RCC 7860 (cell line): Measurements from ENCODE around the gene BTAF1.
"Not testable (repeated sequence)": the region's sequence is repeated elsewhere in the genome, so short reads cannot be mapped to it uniquely, and the experiment has no call there.

ENCODE experiments used
- DNase-seq: peaks from one replicate; pipeline ENCODE4 v3.0.0-alpha.2; 2015; ENCODE audit warnings: low spot score
- FAIRE-seq: peaks from 2 replicates; lab custom pipeline; 2012; peaks lifted over from hg19 to GRCh38; lab: Jason Lieb, UNC

BTAF1 gene

DNA sequence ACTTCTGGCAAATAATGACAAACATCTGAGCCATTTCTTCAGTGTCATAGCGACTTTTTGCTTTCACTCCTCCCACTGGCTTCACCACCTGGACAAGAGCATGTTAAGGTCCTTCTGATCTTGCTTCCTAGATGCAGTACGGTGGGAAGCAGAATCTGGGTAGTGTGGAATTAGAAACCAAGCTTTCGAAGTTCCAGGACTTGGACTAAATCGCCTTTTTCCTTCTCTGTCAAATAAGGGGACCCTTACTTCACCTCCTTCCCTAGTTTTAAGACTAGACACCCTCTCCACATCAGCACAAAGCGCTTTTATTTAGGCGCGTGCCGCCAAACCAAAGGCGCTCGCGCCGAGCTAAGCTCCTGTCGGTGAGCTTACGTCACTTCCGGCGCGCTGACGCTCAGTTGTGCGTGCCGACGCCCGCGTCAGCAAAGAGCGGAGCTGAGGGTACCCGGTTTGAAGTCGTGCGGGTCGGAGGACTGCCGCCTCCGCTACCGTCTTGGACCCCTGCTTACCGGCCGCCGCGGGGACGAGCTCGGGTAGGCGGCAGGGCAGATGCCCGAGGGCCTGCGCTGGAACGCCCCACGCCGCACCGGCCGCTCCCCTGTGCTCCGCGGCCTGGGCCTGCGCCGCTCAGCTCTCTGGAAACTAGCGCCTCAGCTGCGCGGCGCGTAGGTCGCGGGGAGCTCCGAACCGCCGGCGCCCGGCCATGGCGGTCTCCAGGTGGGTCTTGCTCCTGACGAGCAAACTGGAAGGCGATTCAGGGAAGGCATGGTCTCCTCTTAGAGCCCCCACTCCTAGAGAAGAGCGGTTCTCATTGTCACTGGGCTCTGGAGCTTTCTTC, at the start of gene BTAF1:
TSS of gene BTAF1 (plus strand) at position 400 of the 841 bp plus-strand sequence. CDS start at position 707, 307 bp downstream.
- peak; percentile 16 for FAIRE-seq
- peak; percentile 73 for DNase-seq

DNA sequence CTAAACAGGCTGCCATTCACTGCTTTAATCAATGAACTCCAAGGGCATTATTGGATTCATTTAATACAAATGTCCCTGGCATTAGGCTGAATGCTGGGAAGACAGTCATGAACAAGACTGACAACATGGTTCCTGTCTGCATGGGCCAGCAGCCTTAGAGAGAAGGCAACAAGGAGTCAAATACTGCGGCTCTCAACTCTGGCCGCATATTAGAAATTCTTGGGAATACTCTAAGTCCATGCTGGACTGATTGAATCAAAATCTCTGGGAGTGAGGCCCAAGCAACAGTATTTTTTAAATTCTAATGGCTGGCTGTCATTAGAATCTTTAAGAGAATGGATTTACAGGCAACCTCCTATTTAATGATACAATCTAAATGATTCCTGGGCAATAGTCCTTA, 48.4 kb upstream of the BTAF1 start:
- DNase-seq (no peak), FAIRE-seq (no peak)

DNA sequence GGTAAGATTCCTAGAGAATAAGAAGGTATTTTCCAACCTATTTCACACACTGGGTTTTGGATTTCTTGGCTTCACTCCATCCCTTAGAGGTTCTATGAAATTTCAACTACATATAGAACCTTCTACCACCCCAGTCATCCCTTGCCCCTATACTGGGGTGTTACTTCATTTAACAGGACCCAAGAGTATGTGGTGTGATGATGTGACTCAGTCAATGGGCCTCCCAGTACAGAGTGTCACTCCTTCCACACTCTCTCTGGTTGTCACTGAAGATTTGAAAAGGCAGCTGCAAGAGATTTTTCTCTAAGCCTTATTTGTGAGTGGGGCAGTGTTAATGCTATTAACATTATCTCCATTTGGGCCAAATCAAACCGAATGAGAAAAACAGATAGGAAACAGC, 47.8 kb upstream of the BTAF1 start:
- no peak for FAIRE-seq

DNA sequence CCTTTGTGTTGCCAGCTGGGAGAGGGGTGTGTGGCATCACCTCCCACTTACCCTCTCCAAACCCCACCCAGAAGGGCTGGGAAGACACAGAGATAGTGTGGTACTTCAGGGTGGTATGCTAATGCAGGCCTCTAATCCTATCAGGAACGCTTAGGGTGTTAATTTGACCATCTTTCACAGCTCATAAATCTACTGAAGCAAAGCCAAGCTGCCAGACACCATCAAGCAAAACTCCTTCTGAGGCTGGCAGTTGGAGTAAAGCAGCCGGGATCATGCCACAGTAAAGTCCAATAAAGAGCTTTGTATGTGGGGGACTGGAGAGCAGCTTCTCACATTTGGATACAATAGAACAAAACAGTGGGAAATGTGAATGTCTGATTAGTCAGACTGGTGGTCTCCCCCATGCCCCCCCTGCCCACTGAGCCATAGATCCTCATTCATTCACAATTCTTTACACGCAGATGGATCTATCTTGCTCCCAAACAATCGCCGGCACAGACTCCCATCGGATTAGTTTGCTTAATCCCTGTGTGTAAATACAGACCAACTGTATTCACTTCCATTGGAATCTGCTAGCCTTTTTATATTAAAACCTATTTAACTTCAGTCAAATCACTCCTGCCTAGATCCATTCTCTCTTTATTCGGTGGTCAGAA, 43.9 kb upstream of the BTAF1 start:
- no peak for DNase-seq
- FAIRE-seq = no peak

More for the DNA sequence above, 47.8 kb upstream of the BTAF1 start:
- DNase-seq = no peak

DNA sequence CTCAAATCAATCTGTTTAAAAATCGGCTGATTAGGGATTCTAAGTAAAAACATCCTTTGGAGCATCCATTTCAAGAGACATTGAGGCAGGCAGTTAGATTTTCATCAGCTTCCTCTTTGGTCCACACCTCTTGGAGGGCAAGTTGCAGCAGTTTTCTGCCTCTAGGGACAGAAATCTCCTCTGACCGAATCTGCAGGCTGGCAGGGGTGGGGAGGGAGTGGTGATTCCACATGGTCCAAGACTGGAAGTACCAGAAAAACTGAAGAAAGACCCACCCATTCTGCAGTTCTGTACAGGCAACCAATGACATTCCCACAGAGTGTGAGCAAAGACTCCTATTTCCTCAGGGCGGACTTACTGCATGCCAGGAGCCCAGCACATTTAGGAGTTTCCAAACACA, 43.3 kb upstream of the BTAF1 start:
- FAIRE-seq = no peak

DNA sequence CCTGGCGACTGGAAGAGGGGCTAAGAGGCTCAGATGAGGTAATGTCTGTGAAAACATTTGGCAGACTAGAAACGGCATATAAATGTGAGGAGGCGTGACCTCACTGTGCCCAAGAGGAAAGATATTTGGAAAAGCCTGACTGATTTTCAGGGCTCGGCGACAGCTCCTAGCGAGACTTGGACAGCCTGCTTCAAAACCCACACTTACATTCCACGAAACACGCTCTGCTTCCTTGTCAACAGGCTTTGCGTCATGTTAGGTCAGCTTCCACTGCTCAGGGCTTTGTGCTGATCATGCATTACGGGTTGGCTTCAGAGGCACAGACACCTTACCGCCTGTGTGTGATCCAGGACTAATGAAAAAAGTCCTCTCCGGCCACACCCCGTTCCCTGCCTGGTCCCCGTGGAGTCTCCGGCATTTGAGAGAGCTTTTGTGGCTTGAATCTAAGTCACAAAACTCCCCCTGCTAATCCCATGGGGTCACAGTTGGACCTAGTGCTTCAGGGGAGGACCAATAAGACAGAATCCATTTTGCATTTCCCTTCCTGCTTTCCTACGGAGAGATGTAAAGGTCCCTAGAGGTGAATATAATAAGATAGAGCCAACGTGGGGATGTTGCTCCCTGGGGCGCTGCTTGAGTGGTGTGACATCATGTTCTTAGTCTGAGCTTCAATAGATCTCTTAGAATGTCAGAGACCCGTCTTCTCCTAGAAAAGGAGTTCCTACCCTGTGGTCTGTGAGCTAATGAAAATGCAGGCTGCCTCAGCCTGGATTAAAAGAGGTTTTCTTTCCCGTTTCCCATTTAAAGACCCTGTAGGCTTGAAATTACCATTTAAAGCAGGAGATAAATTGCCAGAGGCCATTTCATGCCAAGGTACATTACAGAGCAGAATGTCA, 39.8 kb upstream of the BTAF1 start:
- DNase-seq (no peak), FAIRE-seq (no peak)

More for the DNA sequence above, 43.3 kb upstream of the BTAF1 start:
- no peak for DNase-seq

DNA sequence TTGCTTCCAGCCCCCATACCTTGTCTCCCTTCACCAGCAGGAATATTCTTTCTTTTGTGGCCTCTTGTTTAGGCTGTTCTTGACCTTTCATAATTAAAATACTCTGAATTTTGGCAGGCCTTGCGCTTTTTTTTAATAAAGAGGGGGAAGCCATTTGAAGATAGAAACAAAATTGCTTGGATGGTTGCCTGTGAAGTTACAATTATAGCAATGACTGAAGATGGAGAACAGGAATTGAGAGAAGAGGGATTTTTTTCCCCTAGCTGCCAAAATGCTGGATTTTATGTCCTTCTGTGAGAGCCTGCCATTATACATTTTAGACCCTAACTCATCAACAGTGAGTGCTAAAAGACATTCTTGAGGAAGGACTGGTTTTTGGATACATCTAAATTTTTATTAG, 39.0 kb upstream of the BTAF1 start:
- DNase-seq (no peak), FAIRE-seq (no peak)

DNA sequence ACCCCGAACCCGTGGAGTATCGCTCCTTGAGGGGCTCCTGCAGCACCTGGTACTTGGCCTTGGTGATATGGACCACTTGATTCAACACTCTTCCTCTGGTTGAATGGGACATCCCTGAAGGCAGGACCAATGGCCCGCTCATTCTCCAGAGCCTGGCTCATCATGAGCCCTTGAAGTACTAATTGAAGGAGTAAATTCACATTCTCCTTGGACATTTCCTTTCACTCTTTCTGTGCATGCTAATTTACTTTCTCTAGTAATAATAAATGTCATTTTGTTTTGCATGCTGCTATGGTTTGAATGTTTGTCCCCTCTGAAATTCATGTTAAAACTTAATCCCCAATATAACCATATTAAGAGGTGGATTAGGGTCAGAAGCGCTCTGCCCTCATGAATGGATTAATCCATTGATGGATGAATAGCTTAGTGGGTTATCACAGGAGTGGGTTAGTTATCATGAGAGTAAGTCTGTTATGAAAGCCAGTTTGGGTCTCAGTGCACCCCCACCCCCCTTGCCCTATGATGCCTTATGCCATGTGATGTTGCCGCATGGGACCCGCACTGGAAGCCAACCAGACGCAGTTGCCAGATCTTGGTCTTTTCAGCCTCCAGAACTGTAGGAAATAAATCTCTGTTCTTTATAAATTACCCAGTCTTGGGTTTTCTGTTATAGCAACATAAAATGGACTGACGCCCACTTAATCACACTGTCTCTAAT, 38.0 kb upstream of the BTAF1 start:
- FAIRE-seq = no peak
- no peak for DNase-seq

DNA sequence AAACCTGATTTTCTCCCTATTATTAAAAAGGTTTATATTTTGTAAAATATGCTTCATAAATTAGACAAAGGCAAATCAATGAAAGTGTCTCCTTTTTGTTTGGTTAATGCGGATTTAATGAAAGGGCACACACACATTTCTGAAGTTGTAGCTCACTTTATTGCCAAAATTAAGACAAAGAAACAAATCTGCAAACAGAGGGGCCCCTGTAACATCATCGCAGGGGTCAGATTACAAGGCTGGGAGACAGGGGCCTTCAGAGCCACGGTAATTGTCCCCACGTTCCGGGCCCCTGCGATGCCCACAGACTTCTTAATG, 36.7 kb upstream of the BTAF1 start:
- no peak for DNase-seq
- FAIRE-seq = no peak

DNA sequence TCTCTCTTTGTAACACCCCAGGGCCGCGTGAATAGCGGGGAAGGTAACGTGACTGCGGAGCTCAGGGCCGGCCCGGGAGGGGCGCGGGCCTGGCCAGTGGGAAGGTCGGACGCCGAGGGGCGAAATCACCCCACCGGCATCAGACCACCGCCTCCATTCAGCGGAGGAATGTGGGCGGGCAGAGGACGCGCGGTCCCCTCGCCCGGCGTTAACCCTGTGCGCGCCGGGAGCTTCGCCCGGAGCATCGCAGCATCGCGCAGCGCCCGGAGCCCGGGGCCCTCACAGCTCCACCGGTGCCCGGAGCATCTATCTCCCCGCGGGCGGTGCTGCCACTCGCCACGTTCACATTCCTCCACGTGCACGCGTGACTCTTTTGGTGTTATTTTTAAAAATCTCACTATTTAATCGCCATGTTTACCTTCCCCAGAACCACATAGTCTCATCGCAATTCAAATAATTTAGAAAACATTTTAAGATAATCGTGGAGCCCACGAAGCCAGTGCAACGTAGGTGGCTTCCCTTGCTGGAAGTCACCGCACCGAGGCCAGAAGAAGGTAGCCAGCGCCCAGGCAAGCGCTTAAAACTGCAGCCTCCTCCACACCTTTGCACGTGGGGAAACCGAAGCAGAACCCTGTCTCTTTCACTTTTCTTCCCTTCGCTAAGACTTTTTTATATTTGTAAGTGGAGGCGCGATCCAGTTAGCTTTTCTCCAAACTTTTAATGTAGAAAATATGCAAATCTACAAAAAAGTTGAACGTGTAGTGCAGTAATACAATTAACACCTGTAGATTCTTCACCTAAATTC, 36.1 kb upstream of the BTAF1 start:
- DNase-seq (no peak), FAIRE-seq (no peak)

DNA sequence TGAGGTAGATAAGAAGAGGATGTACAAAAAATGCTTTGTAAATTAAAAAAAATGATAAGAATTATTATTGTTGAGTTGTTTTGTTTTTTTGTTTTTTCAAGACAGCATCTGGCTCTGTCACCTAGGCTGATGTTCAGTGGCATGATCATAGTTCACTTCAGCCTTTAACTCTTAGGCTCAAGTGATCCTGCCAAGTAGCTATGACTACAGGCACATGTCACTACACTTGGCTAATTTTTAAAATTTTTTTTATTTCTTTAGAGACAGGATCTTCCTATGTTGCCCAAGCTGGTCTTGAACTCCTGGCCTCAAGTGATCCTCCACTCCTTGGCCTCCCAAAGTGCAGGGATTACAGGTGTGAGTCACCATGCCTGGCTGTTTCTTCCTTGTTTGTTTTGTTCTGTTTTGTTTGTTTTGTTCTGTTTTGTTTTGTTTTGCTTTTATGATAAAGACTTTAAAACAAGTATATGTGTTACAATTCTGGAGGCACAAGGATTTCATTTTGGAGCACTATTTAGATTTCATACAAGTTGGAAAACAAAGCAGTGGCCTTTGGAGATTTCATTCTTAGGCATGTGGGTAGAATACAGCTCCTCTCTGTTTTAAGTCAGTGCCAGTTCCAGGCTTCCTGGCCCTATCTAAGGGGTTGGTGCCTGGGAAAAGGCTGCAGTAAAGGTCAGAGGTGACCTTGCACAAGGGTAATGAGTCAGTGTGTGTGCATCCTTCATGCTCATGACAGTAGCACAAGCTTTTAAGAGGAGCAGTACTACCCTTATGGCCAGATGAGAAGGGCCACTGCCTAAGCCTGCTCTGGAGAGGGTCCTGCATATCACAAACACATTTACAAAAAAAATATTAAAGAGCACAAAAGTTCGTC, 32.2 kb upstream of the BTAF1 start:
- DNase-seq = peak; percentile 36
- FAIRE-seq = no peak

DNA sequence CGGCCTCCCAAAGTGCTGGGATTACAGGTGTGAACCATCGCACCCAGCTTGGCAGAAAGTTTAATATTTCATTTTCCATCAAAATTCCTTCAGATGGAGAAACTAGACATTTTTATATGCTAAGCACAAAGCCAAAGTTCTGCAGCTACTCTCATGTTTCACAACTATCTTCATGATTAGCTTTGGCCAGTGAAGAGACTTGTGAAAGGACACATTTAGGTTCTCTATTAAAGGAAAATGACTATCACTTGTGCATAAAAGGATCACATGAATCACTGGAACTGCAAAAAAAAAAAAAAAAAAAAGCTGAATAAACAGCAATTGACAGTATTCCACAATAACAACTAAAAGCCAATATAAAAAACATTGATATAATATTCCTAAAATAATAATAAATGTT, 30.5 kb upstream of the BTAF1 start:
- FAIRE-seq (no peak), DNase-seq (no peak)

DNA sequence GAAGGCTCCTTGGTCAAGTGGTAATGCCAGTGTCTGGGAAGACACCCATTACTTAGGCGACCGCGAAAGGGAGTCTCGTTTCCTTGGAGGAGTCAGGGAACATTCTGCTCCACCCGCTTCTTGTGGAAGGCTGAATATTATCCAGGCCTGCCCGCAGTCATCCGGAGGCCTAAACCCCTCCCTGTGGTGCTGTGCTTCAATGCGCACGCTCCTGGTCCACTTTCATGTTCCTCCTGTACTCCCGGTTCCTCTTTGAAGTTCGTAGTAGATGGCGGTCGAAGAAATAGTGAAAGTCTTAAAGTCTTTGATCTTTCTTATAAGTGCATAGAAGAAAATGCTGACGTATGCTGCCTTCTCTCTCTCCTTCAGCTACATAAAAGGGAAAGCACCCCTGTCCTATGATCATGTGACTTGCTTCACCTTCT, 29.3 kb upstream of the BTAF1 start:
- DNase-seq, FAIRE-seq: not testable (repeated sequence)

DNA sequence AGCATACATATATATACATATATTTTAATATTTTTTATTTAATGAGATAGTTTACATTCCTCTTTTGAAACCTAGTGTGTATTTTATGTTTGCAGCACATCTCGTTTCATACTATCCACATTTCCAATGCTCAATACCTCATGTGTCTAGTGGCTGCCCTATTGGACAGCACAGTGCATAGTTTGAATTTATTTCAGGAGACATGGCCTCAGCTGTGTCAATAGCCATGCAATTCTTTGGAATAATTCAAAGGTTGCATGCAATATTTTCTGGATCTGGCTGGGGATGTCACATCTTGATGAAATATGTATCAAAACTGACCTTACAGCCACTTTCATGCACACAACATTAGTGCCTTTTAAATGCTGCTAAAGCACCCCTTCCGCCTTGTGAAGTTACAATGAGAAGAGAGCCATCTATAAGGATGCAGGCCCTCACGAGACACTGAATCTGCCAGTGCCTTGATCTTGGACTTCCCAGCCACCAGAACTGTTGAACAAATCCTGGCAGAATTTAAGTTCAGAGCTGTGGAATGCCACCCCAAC, 27.3 kb upstream of the BTAF1 start:
- no peak for FAIRE-seq
- DNase-seq = no peak

DNA sequence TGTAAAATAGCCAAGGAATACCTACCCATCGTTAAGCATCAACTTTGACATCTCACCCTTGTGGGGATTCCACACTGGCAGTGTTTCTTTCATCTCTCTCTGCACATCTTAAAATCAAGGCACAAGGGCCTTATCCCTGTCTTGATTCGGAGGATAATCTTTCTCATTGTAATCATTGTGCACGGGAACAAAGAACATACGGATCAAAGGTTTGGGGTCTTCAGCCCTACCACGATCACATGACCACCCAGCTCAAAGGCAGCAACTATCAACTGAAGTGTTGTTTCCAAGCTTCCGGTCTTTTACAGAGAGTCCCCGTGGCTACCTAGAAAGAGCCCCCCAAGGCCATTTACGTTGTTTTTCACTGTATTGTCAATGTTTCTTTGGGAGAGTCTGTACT, 26.1 kb upstream of the BTAF1 start:
- FAIRE-seq (no peak), DNase-seq (no peak)

DNA sequence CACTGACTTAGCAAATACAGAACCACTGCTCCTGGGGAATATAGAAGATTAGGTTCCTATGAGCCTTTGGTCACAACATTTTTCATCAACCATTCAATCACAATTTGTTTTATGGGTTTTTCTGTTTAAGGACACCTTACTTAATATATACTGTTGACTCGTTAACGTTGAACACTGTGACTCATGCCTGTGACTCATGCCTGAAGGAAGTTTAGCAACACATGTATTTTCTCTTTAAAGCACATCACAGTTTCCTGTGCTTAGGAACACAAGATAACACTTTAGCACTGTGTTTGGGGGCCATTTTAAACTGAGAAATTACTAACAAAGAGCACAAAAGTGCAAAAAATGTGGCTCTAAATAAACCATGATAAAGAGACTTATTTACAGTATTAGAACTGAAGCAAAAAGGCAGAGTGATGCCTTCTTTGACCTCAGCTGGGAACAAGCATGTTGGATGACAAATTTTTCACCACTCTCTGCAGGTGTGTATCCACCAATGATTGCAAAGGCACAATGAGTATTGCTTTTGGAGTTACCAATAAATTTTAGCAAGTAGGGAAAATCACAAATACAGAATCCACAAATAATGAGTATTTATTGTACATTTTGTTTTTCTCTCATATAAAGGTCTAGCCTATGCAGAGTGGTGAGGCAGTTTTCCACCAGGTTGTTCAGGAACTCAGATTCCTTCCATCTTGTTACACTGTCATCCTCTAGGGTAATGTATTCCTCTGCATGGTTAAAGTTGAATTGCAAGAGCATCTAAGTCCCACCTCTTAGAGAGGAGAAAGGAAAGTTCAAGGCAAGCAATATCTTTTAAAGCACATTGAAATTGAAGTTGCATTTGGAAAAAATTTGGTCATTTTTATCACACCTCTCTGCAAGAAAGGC, 21.5 kb upstream of the BTAF1 start:
- peak; percentile 85 for FAIRE-seq

DNA sequence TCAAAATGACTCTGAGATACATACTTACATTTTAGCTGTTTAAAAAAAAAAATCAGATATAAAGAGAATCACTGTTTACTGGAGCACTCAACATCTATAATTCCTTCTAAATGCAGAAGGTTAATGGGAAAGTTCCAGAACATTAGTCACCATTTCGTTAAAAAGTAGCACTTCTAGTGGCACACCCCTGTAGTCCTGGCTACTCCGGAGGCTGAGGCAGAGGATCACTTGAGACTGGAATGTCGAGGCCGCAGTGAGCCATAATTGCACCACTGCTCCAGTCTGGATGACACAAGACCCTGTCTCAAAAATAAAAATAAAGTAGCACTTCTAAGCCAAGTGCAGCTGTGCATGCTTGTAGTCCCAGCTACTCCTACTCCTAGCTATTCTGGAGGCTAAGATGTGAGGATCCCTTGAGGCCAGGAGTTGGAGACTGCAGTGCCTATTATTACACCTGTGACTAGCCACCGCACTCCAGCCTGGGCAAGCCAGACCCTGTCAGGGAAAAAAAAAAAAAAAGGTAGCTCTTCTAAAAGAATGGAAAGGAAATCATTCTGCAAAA, 16.5 kb upstream of the BTAF1 start:
- FAIRE-seq = no peak

More for the DNA sequence above, 21.5 kb upstream of the BTAF1 start:
- DNase-seq = peak; percentile 75

More for the DNA sequence above, 16.5 kb upstream of the BTAF1 start:
- no peak for DNase-seq
